ENCODE data around the gene SNX25. TPM values are rescaled to one million over a fixed set of nuclear protein-coding genes. Genes with fewer than 3 reads are reported as not detected.
"Not testable (repeated sequence)": the region's sequence is repeated elsewhere in the genome, so short reads cannot be mapped to it uniquely, and the experiment has no call there.

The SNX25 gene
- total and polyA plus RNA-seq, 2 experiments from 2014 or later = 6.9 to 25.0 TPM

DNA sequence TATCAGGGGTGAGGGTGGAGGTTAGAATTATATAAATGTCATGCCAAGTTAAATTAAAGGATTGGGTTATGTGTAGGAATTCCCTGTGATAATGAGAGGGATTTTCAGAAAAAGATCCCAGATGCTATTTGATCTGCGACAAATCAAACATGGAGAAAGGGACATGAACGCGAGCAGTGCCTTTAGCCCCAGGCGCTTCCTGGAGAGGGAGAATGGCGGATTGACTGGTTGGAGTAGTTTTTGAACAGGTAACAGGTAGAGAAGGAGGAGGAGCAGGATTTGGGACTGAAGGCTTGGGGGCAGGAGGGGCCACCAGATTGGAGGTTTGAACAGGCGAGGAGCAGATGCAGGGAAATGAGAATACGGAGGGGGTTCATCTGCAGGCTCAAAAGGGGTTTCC, 119.2 kb downstream of the SNX25 start (continued):
- TF ChIP-seq NANOG (IDR thresholded peaks at IDR 0.05; ENCODE audit: borderline replicate concordance) (no peak), STAT1 (IDR thresholded peaks at IDR 0.05; ENCODE audit: unreplicated experiment) (no peak), ZNF331 (CRISPR knock-in tag; IDR thresholded peaks at IDR 0.05; ENCODE audit: low read depth) (no peak)
- TF ChIP-seq, protein P1, sequence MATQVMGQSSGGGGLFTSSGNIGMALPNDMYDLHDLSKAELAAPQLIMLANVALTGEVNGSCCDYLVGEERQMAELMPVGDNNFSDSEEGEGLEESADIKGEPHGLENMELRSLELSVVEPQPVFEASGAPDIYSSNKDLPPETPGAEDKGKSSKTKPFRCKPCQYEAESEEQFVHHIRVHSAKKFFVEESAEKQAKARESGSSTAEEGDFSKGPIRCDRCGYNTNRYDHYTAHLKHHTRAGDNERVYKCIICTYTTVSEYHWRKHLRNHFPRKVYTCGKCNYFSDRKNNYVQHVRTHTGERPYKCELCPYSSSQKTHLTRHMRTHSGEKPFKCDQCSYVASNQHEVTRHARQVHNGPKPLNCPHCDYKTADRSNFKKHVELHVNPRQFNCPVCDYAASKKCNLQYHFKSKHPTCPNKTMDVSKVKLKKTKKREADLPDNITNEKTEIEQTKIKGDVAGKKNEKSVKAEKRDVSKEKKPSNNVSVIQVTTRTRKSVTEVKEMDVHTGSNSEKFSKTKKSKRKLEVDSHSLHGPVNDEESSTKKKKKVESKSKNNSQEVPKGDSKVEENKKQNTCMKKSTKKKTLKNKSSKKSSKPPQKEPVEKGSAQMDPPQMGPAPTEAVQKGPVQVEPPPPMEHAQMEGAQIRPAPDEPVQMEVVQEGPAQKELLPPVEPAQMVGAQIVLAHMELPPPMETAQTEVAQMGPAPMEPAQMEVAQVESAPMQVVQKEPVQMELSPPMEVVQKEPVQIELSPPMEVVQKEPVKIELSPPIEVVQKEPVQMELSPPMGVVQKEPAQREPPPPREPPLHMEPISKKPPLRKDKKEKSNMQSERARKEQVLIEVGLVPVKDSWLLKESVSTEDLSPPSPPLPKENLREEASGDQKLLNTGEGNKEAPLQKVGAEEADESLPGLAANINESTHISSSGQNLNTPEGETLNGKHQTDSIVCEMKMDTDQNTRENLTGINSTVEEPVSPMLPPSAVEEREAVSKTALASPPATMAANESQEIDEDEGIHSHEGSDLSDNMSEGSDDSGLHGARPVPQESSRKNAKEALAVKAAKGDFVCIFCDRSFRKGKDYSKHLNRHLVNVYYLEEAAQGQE (IDR thresholded peaks at IDR 0.05; ENCODE audit: unreplicated experiment) = no peak

DNA sequence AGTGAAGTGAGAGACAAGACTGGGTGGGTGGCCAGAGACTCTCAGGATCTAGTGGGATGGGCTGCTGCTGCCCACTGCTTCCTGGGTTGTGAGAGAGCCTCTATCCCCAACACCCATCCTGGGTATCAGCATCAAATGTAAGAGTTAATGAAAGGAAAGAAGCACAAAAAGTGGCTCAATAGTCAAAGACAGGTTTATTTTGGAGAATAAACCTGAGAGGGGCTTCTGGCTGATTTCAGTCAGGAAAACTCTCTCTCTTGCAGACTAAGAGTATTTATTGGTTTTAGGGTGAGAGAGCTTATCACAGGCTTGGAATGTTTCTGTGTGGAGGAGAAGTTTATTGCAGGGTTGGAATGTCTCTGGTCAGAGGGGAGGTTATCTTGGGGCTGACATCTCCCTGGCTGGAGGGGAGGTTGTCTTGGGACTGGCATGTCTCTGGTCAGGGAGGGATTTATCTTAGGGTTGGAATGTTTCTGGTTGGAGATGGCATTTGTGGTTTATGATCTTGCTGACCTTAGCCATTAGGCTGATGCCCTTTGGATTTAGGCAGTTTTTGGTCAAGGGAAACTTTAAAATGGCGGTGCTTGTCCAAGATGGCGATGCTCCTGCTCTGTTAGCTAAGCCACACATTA, 120.6 kb downstream of the SNX25 start:
- H3K4me3 ChIP-seq; H3K27me3 Mint-ChIP-seq (ENCODE audit: insufficient read depth, low read depth, poor library complexity); H3K36me3 ChIP-seq (ENCODE audit: insufficient read depth); DNase-seq (ENCODE audit: low spot score); ATAC-seq; H3K27ac ChIP-seq (ENCODE audit: low read depth); H3F3A ChIP-seq (replicated peaks; ENCODE audit: low read depth); H3K27ac Mint-ChIP-seq; H3K4me2 ChIP-seq; H4K20me1 ChIP-seq (replicated peaks; ENCODE audit: insufficient read depth); H3K9me2 ChIP-seq (ENCODE audit: insufficient read depth); H3K27me3 ChIP-seq (ENCODE audit: insufficient read depth); H2AFZ ChIP-seq; H3K79me2 ChIP-seq (replicated peaks; ENCODE audit: insufficient read depth); H3K4me3 Mint-ChIP-seq: not testable (repeated sequence)
- H3K4me1 ChIP-seq (ENCODE audit: insufficient read depth) = peaks cover 15% of the 10 kb centered on the region; the same call in 1 of the 2 replicates
- H3K36me3 Mint-ChIP-seq (ENCODE audit: low read depth) = peaks cover 32% of the 10 kb centered on the region
- H3K4me1 Mint-ChIP-seq = peaks cover 21% of the 10 kb centered on the region
- H3K9me3 Mint-ChIP-seq = peaks cover 24% of the 10 kb centered on the region

DNA sequence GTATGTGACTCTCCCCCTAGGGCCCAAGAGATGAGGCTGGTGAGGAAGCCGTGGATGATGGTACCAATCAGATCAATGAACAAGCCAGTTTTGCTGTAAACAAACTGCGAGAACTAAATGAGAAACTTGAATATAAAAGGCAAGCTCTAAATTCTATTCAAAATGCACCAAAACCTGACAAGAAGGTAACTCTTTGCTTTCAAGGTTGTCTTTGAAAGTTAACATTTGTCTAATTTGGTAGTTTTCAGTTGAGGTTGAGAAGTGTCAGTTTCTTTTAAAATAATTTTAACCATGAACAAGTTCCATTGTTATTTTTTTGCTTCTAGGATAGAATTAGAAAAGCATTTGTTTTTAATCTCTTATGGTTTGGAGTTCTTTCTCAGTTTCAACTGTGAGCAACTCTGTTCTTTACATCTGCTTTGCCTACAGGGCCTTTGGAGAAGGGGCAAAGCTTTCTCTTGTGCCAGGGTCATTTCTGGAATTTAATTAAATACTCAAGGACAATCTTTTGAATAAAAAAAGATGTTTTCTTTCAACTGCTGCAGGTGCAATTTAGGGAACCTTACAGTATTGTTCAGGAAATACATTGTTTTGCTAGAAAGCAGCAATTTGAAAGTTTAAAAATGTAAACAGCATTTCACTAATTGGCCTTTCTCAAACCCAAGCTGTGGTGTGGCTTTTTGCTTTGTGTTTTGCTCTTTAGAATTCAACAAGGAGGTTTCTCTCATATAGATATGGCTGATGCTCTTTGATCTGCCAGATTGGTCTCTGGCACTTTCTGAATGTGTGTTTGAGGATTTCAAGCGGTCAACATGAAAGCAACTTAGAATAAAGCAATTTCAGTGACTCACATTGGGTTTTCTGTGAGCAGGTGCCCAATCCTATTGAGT, 123.4 kb downstream of the SNX25 start:
- Mint-ChIP-seq H3K4me3 (no peak overlapping the region), H3K36me3 (ENCODE audit: low read depth) (peaks cover 31% of the 10 kb centered on the region), H3K27ac (no peak overlapping the region), H3K27me3 (ENCODE audit: insufficient read depth, low read depth, poor library complexity) (no peaks in the 10 kb centered on the region), H3K4me1 (peaks cover 18% of the 10 kb centered on the region), H3K9me3 (peaks cover 24% of the 10 kb centered on the region)
- no peak overlapping the region for H3K4me3 ChIP-seq
- no peaks in the 10 kb centered on the region for H3F3A ChIP-seq (replicated peaks; ENCODE audit: low read depth)
- peak overlapping the region; percentile 48; the same call in 1 of the 2 replicates for H3K27ac ChIP-seq (ENCODE audit: low read depth)
- H4K20me1 ChIP-seq (replicated peaks; ENCODE audit: insufficient read depth) = no peaks in the 10 kb centered on the region
- DNase-seq (ENCODE audit: low spot score) = no peak
- H3K79me2 ChIP-seq (replicated peaks; ENCODE audit: insufficient read depth) = no peaks in the 10 kb centered on the region
- H3K36me3 ChIP-seq (ENCODE audit: insufficient read depth) = no peaks in the 10 kb centered on the region
- no peak for ATAC-seq
- H3K4me2 ChIP-seq = 0 out of 2 replicates have a peak overlapping the region, but pooled peaks have one; percentile 15
- H2AFZ ChIP-seq = no peak overlapping the region
- peaks cover 15% of the 10 kb centered on the region; the same call in 1 of the 2 replicates for H3K4me1 ChIP-seq (ENCODE audit: insufficient read depth)
- no peaks in the 10 kb centered on the region for H3K9me2 ChIP-seq (ENCODE audit: insufficient read depth)
- no peaks in the 10 kb centered on the region for H3K27me3 ChIP-seq (ENCODE audit: insufficient read depth)
- TF ChIP-seq, protein P2, sequence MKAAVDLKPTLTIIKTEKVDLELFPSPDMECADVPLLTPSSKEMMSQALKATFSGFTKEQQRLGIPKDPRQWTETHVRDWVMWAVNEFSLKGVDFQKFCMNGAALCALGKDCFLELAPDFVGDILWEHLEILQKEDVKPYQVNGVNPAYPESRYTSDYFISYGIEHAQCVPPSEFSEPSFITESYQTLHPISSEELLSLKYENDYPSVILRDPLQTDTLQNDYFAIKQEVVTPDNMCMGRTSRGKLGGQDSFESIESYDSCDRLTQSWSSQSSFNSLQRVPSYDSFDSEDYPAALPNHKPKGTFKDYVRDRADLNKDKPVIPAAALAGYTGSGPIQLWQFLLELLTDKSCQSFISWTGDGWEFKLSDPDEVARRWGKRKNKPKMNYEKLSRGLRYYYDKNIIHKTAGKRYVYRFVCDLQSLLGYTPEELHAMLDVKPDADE (IDR thresholded peaks at IDR 0.05) = no peak
- TF ChIP-seq, protein P1 (IDR thresholded peaks at IDR 0.05; ENCODE audit: unreplicated experiment) = no peak

Measured in GM23338 (cell line).